ENCODE data around the gene GPR176. TPM values are rescaled to one million over a fixed set of nuclear protein-coding genes. Genes with fewer than 3 reads are reported as not detected.
A peak's percentile ranks its signal among the peaks of the same experiment; 100 is the strongest.

The GPR176 gene
- polyA plus RNA-seq, 3 donors, result 0.08 to 0.18 TPM; not detected in 1

GRCh38 chr15:39937696-39938095 is 17.6 kb upstream of the GPR176 start:
- H3K27ac Mint-ChIP-seq, result no peak overlapping the region
- peaks cover 48% of the 10 kb centered on the region for H3K4me1 Mint-ChIP-seq
- intact Hi-C loops (cut with micrococcal nuclease), result loop anchor here (5.0 to 10.0 kb wide), 3 partner anchors 150 to 1987 kb away; partner anchors contain the start of gene FSIP1 (in 1 of the 2)

GRCh38 chr15:39936681-39937080 is 16.6 kb upstream of the GPR176 start:
- Histone ChIP-seq H3K27me3 (ENCODE audit: control insufficient read depth in 2 of 2, insufficient read depth in 2 of 2, low read length in 2 of 2) (no peaks in the 10 kb centered on the region), H3K79me2 (ENCODE audit: insufficient read depth, low read length) (peaks cover 45% of the 10 kb centered on the region), H3K4me1 (ENCODE audit: control insufficient read depth in 1 of 2, insufficient read depth in 2 of 2, low read length in 2 of 2) (peaks cover 26 to 31% of the 10 kb centered on the region in 2 donors), H3K27ac (ENCODE audit: low read depth in 1 of 2, low read length in 2 of 2) (no peak overlapping the region), H3K4me3 (replicated peaks in 1 of 3; ENCODE audit: low read depth in 2 of 3, low read length in 3 of 3) (no peak overlapping the region), H3K9ac (ENCODE audit: insufficient read depth, low read length, poor library complexity, severe bottlenecking) (no peak overlapping the region), H4K20me1 (ENCODE audit: insufficient read depth, low read length) (no peaks in the 10 kb centered on the region), H3K36me3 (replicated peaks in 1 of 2; ENCODE audit: control insufficient read depth in 1 of 2, insufficient read depth in 2 of 2, low read length in 2 of 2) (peaks cover 13 to 25% of the 10 kb centered on the region in 2 donors), H3K4me2 (replicated peaks; ENCODE audit: extremely low read depth, low read length, poor library complexity, severe bottlenecking) (no peak overlapping the region), H3K9me3 (replicated peaks in 1 of 2; ENCODE audit: control insufficient read depth in 1 of 2, insufficient read depth in 1 of 2, low read length in 2 of 2) (no peaks in the 10 kb centered on the region), H2AFZ (ENCODE audit: insufficient read depth, low read depth, low read length, poor library complexity, severe bottlenecking) (no peak overlapping the region)
- TF ChIP-seq CTCF (IDR thresholded peaks at IDR 0.05), result no peak
- 80% methylated on average over 2 of the region's 3 CpGs for WGBS (ENCODE audit: insufficient coverage)
- DNase-seq, result no peak
- Mint-ChIP-seq H3K9me3 (no peaks in the 10 kb centered on the region), H3K27me3 (ENCODE audit: low read depth in 3 of 3) (no peaks in the 10 kb centered on the region), H3K36me3 (peaks cover 24 to 27% of the 10 kb centered on the region in 2 donors), H3K4me1 (peaks cover 51% of the 10 kb centered on the region), H3K4me3 (no peak overlapping the region), H3K27ac (peak overlapping the region in 1 of 7 donors; percentile 31)
- intact Hi-C loops (cut with micrococcal nuclease), result loop anchor here (5.0 to 10.0 kb wide), 3 partner anchors 149 to 1988 kb away; partner anchors contain the start of gene FSIP1 (in 1 of the 2)

More at GRCh38 chr15:39937696-39938095, 17.6 kb upstream of the GPR176 start:
- Histone ChIP-seq H2AFZ (ENCODE audit: insufficient read depth, low read depth, low read length, poor library complexity, severe bottlenecking) (no peak overlapping the region), H3K4me1 (ENCODE audit: control insufficient read depth in 1 of 2, insufficient read depth in 2 of 2, low read length in 2 of 2) (peaks cover 26 to 31% of the 10 kb centered on the region in 2 donors), H3K27me3 (ENCODE audit: control insufficient read depth in 2 of 2, insufficient read depth in 2 of 2, low read length in 2 of 2) (no peaks in the 10 kb centered on the region), H3K4me3 (replicated peaks in 1 of 3; ENCODE audit: low read depth in 2 of 3, low read length in 3 of 3) (no peak overlapping the region), H3K9ac (ENCODE audit: insufficient read depth, low read length, poor library complexity, severe bottlenecking) (no peak overlapping the region), H3K9me3 (replicated peaks in 1 of 2; ENCODE audit: control insufficient read depth in 1 of 2, insufficient read depth in 1 of 2, low read length in 2 of 2) (no peaks in the 10 kb centered on the region), H4K20me1 (ENCODE audit: insufficient read depth, low read length) (no peaks in the 10 kb centered on the region), H3K4me2 (replicated peaks; ENCODE audit: extremely low read depth, low read length, poor library complexity, severe bottlenecking) (no peak overlapping the region), H3K79me2 (ENCODE audit: insufficient read depth, low read length) (peaks cover 45% of the 10 kb centered on the region), H3K36me3 (replicated peaks in 1 of 2; ENCODE audit: control insufficient read depth in 1 of 2, insufficient read depth in 2 of 2, low read length in 2 of 2) (peaks cover 23 to 33% of the 10 kb centered on the region in 2 donors), H3K27ac (ENCODE audit: low read depth in 1 of 2, low read length in 2 of 2) (no peak overlapping the region)
- WGBS (ENCODE audit: insufficient coverage), result 100% methylated on average over 1 of the region's 5 CpGs
- Mint-ChIP-seq H3K36me3 (peaks cover 29 to 31% of the 10 kb centered on the region in 2 donors), H3K9me3 (no peaks in the 10 kb centered on the region), H3K27me3 (ENCODE audit: low read depth in 3 of 3) (no peaks in the 10 kb centered on the region), H3K4me3 (no peak overlapping the region)
- TF ChIP-seq CTCF (IDR thresholded peaks at IDR 0.05), result no peak
- DNase-seq, result no peak
